GM18867 (cell line): ENCODE measurements around the gene MRPS23.

Source experiments
- ATAC-seq: cut with Tn5 transposase; IDR thresholded peaks from one replicate; pipeline ENCODE4 v1.9.1; 2021; ENCODE audit warnings: mild to moderate bottlenecking, moderate library complexity; ENCODE audit not compliant: unreplicated experiment

Gene MRPS23

GRCh38 chr17:57879437-57880085 is 29.7 kb upstream of the MRPS23 start:
- ATAC-seq: no peak

GRCh38 chr17:57877803-57878377 is 28.0 kb upstream of the MRPS23 start:
- no peak for ATAC-seq

GRCh38 chr17:57876866-57877237 is 27.0 kb upstream of the MRPS23 start:
- no peak for ATAC-seq

- no peak for ATAC-seq
Observed at GRCh38 chr17:57876023-57876865, 26.4 kb upstream of the MRPS23 start.

GRCh38 chr17:57875290-57876022 is 25.6 kb upstream of the MRPS23 start:
- ATAC-seq: no peak

GRCh38 chr17:57874434-57875289 is 24.8 kb upstream of the MRPS23 start:
- no peak for ATAC-seq

GRCh38 chr17:57874058-57874419 is 24.2 kb upstream of the MRPS23 start:
- no peak for ATAC-seq

GRCh38 chr17:57873261-57874057 is 23.6 kb upstream of the MRPS23 start:
- no peak for ATAC-seq

GRCh38 chr17:57872536-57872935 is 22.7 kb upstream of the MRPS23 start:
- ATAC-seq: no peak

GRCh38 chr17:57871863-57872262 is 22.0 kb upstream of the MRPS23 start:
- ATAC-seq: no peak

GRCh38 chr17:57871155-57871554 is 21.3 kb upstream of the MRPS23 start:
- no peak for ATAC-seq

GRCh38 chr17:57870283-57870635 is 20.4 kb upstream of the MRPS23 start:
- ATAC-seq: no peak

GRCh38 chr17:57869617-57870282 is 19.9 kb upstream of the MRPS23 start:
- ATAC-seq: no peak

- ATAC-seq: no peak
Observed at GRCh38 chr17:57868910-57869616, 19.2 kb upstream of the MRPS23 start.

- peak; percentile 82 for ATAC-seq
Observed at GRCh38 chr17:57868007-57868909, 18.4 kb upstream of the MRPS23 start.

- no peak for ATAC-seq
Observed at GRCh38 chr17:57867126-57867525, 17.3 kb upstream of the MRPS23 start.

GRCh38 chr17:57866723-57867122 is 16.9 kb upstream of the MRPS23 start:
- no peak for ATAC-seq

GRCh38 chr17:57866319-57866718 is 16.5 kb upstream of the MRPS23 start:
- no peak for ATAC-seq
